ENCODE results near the gene OSTF1.

The OSTF1 gene

DNA sequence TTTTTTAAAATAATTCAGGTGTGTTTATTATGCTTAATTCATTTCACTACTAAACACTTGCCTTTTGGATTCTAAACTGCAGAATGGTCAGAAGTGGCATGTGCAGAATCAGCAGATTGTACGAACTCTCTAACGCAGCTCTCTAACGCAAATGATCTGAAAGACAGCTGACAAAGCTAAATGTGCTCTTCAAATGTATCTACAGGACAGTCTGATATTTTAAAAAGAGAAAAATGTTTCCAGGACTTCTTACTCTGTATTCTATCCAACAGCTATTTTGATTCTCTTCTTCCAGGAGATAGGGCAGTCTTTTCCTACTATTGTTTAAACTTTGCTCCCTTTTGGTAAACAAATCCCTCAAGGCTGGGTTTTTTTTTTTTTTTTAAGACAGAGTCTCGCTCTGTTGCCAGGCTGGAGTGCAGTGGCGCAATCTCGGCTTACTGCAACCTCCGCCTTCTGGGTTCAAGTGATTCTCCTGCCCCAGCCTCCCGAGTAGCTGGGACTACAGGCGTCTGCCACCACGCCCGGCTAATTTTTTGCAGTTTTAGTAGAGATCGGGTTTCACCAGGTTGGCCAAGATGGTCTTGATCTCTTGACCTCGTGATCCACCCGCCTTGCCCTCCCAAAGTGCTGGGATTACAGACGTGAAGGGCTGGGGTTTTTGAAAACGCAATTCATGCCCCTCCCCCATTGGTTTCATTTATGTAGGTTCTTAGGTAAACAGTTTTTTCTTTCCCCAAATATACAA is 1.6 kb upstream of the OSTF1 start:
- DNase-seq = no peak

DNA sequence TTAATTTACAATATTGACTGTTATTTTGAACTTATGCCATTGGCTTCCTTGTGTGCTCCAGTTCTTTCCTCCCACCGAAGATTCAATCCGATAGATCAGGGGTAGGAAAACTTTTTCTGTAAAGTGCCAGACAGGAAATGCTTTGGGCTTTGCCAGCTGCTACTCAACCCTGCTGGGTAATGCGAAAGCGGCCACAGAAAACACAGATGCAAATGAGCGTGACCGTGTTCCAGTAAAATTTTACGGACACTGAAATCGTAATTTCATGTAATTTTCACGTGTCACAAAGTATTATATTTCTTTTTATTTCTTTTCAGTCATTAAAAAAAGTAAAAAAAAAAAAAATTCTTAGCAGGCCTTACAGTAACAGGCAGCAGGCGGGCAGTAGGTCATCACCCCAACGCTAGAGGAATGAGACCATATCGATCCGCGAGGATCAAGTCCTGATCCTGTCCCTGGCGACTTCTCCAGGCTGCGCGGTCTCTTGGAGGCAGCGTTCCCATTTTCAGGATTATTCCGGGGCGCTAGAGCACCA is 958 bp upstream of the OSTF1 start:
- no peak for DNase-seq

DNA sequence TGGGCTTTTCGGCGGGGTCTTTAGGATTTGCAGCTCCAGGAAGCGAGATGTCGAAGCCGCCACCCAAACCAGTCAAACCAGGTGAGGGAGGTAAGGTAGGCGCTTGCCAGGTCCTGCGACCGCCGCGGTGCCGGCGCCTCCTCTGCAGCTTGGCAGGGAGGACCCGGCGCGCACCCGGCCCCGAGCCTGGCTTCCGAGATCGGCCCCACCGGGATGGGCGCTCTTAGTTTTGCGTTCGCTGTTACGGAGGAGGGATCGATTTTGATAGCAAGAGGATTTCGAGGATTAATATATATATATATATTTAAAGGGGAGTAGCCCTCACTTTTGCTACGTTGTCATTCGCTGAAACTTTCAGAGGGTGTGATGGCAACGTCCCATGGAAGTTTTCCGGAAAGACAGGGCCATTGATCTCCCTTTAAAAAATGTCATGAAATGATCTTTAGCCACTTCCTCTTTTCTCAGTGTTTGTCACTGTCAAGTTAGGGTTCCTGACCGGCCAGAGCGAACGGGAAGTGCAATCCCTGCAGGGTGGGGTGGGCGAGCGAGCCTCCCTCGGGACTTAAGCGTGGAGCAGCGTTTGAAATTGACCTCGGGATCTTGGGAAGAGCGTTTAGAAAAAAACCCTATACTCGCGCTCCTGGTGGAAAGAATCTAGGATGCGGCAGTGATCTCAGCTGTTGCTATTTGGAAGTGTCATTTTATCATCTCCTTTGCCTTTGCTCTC is 495 bp downstream of the OSTF1 start:
- DNase-seq = peak; percentile 19

DNA sequence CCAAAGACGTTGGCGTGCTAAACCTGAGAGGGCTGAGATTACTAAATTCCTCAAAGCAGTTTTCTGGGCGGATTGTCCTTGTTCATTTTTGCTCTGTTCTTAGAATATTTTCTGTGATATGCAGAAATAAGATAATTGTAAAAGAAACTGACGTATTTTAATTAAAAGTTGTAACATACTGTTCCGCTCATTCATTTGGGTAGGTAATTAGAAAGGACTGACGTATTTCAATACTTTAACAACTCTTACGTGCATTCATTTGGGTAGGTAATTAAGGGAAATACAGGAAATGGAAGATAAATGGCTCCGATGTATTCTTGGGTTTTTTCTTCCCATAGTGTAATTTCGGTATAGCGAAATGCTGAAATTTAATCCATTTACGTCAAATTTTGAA is 1.1 kb downstream of the OSTF1 start:
- DNase-seq = no peak

DNA sequence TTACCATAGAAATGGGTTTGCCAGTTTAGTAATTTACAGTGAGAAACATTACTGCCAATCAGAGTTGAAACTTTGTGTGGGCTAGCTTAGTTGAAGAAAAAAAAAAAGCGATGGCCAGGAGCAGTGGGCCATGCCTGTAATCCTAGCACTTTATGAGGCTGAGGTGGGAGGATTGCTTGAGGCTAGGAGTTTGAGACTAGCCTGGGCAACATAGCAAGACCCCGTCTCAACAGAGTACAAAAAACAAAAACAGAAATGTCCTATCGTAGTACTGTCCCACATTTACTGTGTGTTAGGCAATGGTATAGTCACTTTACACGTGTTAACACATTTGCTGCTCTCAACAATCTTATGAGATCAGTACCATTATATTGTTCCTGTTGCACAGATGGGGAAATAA is 2.3 kb downstream of the OSTF1 start:
- DNase-seq = no peak

DNA sequence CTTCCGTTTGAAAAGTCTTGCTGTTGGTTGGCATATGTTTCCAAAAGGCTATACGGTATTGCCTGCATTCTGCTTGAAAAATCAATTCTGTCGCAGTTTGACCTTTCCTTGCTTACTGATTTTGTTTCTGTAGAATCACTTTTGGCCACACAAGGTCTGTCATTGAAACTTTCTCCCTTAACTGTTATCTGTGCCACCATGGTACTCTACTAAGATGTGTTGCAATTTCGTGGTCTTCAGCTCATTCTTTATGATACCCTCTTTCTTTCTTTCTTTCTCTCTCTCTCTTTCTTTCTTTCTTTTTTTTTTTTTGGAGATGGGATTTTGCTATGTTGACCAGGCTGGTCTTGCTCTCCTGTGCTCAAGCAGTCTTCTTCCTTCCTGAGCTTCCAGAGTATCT is 4.5 kb downstream of the OSTF1 start:
- no peak for DNase-seq

DNA sequence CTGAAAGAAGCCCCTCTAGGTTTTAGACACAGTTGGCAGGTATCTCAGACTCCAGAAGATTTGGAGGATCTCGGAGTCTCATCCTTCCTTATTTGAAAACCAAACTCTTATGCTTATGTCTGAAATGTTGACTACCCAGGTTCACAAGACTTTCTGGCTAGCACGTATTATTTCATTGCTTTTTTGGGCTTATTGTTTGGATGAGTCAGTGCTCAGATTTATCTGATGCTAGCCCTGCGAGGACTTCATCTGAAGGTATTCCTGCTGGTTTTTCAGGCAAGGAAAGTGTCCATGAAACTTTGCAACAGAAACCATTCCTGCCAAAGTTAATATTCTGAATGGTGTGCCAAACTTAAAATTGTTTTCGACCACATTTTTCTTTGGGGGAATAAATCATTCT is 8.5 kb downstream of the OSTF1 start:
- no peak for DNase-seq

DNA sequence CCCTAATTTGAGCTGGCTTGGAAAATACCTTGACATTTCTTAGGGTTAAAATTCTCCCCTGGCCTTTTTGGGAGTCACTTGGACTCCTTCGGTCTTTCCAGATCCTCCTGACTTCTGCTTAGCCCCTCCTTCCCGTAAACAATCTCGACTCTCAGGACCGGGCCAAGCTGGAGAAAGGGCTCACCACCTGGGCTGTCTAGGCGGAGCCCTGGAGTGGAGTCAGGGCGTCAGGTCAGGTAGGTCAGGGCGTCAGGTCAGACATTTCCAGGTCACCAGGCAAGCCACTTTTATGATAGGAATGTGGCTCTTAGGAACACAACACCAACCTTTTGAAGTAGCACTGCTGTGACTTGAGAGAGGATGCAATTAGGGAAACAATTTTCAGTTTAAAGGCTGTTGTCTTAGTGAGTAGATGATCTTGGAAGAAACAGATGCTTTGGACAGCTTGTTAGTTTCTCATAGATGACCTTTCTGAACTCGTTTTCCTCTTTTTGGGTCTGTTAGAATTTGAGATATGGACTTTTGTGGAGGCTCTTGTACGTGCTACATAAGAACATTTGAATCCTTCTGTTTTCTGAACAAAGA is 12.8 kb downstream of the OSTF1 start:
- DNase-seq = no peak

DNA sequence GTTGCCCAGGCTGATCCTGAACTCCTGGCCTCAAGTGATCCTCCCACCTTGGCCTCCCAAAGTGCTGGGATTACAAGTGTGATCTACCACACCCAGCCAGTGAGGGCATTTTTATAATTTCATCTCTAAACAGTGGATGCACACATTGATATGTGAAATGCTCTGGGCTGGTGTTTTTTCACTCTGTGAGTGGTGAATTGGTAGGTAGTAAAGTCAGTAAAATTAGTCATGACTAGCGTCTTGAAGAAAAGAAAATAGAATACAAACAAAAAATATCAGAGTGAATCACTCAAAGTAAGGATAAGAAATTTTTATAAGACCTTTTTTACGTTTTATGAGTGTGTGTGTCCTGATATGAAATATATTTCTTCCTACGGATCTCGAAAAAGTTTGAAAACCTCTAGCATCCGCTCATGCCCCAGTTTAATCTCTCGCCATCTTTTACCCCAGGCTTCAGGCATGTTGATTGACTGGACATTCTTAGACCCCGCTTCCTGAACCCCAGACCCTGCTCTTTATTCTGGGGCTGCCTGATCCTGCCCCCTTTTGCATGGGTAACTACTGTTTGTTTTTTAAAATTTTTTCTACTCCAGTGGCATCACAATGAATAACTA is 14.0 kb downstream of the OSTF1 start:
- no peak for DNase-seq

DNA sequence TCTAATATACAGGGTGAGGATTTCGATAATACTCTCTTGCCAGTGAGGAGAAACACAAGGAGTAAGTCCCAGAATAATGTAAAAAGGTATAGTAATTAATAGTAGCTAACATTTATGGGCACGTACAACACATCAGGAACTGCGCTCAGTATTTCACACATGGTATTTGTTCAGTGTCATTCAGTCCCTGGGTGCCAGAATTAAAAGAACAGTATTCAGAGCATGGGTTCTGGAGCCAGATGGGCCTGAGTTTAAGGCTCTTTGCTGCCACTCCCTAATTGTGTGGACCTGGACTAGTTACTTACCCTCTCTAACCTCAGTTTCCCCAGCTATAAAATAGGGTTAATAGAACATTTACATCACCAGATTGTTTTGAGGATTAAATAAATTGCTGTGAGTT is 16.3 kb downstream of the OSTF1 start:
- DNase-seq = no peak

DNA sequence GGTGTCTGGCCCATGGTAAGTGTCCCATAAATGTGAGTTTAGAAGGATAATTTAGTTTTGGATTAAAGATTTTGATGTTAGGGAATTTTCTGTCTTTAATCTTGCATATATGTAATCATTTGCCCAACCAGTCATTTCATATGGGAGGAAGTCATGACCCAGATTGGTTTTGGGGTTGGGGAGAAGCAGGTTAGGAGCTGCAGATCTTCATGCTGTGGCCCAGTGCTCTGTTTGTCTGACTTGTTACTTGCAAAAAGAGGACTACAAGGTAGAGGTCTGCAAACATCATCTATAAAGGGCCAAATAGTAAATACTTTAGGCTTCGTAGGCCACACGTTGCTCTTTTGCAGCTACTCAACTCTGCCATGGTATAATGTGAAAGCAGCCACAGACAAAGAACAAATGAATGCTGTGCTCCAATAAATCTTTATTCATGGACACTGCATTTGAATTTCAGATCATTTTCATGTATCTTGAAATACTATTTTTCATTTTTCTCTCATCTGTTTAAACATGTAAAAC is 16.8 kb downstream of the OSTF1 start:
- DNase-seq = no peak

DNA sequence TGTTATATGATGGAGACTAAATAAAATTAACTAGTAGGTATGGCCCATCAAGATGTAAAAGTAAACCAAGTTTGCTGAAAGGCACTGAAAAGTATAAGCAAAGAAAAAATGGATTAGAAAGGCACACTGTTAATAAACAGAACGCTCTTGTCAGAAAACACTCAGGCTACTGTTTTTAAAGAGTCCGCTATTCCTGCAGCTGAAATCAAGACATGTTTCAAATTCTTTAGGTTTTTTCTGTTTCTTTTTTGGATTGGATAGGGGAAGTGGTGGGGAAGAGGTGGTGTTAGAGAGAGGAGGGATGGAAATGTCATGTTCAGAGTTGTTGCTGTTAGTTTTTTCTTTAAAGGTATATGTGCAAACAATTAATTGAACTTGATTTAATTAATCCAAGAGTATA is 17.5 kb downstream of the OSTF1 start:
- no peak for DNase-seq

DNA sequence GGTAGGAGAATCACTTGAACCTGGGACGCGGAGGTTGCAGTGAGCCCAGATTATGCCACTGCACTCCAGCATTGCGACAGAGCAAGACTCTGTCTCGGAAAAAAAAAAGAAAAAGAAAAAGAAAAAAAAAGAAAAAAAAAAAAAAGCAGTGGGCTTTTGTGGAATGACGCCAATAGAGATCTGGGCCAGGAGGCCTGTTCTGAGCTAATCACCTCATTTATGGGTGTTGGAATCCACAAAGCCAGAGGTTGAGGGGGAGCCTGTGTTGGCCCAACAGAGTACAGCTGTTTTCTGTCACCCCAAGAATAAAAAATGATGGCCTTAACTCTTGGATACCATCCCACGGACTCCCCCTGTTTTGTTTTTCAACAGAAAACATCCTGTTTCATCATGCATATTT is 18.5 kb downstream of the OSTF1 start:
- DNase-seq = no peak

DNA sequence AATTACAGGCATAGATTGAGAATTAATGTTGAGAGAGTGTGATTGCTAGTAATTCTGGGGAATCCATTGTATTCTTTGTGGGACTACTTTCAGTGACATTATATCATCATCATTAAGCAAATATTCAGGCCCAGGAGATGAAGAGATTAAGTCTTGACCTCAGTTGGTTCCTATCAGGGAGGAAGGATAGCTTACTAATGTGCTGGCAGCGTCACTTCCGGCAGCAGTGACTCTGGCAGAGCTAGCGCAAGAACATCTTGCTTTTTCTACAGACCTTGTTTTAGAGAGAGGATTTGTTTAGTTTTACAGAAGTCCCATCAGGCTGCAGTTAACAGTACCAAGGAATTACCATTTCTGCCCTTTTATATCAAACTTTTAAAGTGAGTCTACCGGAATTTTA is 20.3 kb downstream of the OSTF1 start:
- no peak for DNase-seq

DNA sequence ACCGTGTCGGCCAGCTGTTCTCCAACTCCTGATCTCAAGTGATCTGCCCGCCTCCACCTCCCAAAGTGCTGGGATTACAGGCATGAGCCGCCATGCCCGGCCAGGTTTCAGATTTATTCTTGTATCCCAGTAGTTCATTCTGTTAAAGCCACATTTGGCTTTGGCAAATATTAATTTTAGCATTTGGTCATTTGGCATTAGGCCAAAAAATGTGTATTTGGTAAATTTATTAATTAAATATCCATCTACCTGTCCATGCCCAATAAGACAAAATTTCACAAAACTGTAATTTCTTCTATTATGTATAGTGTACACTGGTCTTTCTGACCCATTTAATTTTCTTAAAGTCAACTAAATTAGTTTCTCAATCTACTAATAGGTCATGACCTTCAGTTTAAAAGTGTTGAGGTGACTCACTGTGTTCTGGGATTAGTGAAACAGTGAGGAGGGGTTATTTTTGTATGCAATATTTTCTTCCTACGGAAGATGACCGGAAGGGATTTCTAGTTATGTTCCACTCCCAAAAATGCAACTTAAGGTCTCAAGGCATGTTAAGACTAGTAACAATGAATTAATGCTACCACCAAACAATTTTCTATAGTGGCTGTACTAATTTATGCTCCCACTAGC is 21.0 kb downstream of the OSTF1 start:
- DNase-seq = no peak

DNA sequence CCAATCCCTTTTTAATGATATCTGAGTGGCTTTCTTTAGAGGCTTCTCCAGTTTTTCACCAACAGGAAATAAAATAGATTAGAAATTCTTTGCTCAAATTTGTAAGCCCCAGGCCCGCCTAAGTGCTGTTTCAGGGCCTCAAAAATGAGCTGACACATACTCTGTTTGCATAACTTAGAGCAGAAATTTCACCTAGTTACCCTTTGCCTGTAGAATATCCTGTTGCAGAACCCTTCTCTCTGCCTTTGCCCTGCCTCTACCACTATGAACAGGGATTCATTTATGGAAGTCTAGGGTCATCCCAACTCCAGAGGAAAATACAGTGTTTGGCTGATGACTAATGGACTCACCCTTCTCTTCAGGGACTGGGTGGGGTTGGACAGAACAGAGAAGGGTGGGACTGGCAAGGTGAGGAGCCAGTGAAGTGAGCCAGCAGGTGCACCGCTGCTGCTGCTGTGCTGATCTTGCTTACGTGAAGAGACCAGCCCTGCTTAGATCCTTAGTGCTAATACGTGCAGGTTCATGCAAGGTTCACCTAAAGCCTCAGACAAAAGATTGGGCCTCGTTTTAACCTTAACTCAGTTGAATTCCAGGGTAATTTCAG is 22.8 kb downstream of the OSTF1 start:
- no peak for DNase-seq

DNA sequence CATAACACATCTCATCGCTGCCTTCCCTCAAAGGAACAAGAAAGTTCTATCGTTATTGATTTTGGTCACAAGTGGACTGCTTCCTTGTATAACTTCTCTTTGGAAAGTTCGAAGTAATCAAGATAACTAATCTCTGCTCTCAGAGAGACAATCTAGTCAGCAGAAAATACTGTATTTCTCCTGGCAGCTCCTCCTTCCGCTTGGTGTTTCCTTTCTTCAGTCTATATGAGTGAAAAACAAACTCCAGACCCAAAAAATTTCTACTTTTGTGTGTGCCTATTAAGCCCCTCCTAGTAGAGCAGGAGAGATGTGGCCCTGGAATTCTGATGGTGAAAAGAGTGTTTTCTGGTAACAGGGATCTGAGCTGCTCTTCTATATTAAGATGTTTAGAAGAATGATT is 24.5 kb downstream of the OSTF1 start:
- no peak for DNase-seq

DNA sequence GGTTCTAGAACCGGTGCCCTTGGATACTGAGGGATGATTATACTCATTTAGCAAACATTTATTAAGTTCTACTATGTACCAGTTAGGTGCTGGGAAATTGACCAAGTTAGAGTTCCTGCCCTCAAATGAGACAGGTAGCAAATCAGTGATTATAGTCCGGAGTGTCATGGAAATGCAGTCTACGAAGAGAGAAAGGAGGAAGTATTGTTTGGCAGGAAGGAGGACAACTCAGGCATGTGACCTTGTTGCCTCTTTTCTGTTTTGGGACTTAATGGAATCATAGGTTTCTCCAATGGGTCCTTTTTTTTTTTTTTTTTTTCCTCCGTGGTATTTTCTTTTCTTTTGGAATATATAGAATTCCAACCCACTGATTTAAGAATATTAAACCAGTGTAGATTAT is 28.0 kb downstream of the OSTF1 start:
- DNase-seq = no peak

DNA sequence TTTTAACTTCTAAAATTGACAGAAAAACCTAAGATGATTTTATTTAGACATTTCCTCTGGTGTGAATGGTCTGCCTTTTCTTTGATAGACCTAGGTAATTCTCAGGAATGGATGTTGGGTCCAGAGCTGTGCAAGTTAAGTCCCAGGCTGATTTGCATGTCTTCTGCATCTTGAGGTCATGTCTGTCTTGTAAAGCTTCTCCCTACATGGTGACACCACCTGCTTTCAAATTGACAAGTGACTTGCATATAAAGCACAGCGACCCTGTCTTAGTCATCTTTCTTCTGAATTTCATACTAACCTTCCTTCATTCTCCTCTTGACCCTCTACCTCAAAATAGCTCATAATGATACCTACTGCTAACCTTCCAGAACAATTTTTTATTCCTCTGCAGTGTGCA is 29.2 kb downstream of the OSTF1 start:
- DNase-seq = no peak

DNA sequence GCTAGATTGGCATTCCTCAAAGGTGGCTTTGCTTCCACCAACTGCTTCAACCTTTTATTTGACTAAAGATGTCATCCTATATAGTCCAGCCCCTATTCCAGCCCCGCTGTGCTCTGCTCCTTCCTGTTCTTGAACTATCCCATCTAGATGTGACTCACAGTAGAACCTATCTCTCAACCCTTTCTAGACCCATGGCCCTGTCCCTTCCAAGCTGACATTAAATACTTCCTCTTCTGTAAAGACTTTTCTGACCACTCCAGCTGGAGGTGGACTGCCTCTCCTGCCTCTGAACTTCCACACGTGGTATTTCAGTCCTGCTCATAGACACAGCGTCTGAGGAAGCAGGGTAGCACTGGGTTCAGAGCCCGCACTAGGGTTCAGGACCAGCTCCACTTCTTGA is 32.4 kb downstream of the OSTF1 start:
- DNase-seq = no peak

DNA sequence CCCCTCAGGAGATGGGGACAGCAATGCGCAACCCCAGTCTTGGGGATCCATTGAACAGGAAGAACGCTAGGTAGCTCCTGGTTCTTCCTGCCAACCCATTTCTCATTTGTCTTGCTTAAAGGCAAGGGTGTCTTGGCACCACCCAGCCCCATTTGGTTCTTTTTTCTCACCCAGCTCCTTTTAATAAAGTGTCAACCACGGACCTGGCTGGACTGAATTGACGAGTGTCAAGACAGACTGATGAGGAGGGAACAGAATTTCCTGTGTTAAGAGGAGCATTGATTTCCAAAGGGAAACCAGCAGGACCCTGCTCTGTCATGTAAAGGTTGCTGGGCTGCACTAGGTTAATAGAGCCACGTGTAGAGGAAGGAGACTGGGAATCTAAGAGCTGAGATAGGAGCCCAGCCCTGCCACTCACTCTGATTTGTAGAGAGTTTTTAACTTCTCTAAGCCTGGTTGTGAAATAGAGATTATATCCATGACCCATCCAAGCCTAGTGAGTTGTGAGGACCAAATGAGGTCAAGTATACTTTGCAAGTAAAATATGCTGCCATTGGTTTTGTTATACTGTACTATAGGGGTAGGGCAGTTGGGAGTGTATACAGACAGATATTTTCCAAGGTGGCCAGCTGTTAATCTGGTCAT is 33.7 kb downstream of the OSTF1 start:
- no peak for DNase-seq

DNA sequence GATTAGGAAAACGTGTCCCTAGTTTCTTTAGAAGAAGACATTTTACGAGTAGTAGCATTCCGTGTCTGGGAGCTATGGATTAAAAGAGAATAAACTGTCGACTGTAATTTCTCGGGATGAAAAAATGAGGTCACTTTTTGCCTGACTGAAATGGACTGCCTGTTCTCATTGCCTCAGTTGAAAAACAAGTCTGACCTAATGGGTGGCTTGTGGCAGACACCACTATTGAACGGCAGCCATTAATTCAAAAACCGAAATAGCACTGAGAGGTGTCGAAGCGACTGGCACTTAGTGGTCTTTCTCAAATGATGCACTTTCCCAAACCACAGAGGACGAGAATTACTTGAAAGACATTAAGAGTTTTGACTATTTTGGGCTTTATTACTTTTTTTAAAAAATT is 35.4 kb downstream of the OSTF1 start:
- no peak for DNase-seq
